SIG-M5 treated with dmso at 0.1 percent for 504 hours (cell line): ENCODE results near the gene CKMT1B.
"Not testable (repeated sequence)": the region's sequence is repeated elsewhere in the genome, so short reads cannot be mapped to it uniquely, and the experiment has no call there.

ENCODE experiments used
- DNase-seq: peaks from one replicate; lab custom pipeline; 2025; ENCODE audit not compliant: unreplicated experiment; lab: John Stamatoyannopoulos, UW

CKMT1B gene

DNA sequence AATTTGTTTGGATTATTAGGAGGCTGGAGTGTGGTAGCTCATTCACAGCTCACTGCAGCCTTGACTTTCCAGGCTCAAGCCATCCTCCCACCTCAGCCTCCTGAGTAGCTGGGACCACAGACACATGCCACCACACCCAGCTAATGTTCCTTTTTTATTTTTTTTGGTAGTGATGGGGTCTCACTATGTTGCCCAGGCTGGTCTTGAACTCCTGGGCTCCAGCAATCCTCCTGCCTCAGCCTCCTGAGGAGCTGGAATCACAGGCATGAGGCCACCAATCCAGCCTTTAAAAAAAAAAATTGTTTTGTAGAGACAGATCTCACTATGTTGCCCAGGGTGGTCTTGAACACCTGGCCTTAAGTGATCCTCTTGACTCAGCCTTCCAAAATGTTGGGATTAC is 33.1 kb downstream of the CKMT1B start:
- not testable (repeated sequence) for DNase-seq

DNA sequence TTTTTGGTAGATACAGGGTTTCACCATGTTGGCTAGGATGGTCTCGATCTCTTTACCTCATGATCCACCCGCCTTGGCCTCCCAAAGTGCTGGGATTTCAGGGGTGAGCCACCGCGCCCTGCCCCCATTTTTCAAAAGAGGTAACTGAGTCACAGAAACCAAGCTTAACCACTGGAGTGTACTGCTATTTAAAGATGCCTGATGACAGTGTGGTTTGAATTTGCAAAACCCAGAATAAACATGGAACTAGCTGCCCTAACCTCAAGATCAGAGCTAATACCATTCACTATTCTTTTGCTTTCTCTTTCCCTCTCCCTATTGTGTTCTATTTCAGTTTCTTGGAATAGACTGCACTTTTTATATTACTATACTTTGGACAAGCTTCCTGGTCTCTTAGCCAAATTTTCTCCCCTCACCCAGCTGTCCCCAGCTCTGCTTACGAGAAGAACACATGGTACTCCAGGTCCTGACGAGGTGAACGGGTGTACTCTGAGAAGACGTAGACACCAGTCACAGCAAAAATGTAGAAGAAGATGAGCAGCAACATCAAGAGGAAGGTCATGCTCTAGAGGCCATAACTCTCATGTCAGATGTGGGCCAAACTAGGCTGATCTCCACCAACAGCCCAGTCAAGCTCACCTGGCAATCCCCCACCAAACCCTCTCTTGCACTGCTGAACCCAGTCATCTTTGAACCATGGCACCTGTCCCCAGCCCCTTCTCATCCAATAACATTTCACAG is 44.8 kb downstream of the CKMT1B start:
- not testable (repeated sequence) for DNase-seq
